Measurements from ENCODE around the gene MVB12B.

Gene MVB12B

DNA sequence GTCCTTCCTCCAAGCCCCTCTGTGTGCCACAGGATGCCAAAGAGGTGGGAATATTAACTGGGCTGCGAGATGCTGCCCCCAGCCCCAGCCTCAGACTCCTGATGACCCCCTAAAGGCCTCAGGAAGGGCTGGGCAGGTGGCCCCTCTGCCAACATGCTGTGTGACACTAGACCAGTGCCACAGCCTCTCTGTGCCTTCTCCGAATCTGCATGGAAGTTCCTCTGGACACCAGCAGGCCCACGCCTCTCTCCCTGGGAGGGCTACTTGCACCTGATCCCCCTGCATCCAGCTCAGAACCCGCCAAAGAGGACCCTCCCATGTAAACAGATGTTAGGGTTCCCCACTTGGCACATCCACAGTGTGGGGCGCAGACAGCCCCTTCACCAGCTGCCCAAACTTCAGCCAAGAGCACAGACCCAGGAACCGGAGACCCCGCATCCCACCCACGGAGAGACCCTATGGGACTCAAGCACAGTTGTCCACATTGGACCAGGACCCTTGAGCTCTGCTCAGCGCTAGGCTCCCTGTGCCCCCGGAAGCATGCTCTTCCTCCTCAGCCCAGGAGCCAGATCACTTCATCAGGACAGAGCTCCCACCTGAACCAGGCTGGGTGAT is 195.5 kb downstream of the MVB12B start:
- DNase-seq, result no peak
- intact Hi-C loops (cut with DNase I), result no loop called here

DNA sequence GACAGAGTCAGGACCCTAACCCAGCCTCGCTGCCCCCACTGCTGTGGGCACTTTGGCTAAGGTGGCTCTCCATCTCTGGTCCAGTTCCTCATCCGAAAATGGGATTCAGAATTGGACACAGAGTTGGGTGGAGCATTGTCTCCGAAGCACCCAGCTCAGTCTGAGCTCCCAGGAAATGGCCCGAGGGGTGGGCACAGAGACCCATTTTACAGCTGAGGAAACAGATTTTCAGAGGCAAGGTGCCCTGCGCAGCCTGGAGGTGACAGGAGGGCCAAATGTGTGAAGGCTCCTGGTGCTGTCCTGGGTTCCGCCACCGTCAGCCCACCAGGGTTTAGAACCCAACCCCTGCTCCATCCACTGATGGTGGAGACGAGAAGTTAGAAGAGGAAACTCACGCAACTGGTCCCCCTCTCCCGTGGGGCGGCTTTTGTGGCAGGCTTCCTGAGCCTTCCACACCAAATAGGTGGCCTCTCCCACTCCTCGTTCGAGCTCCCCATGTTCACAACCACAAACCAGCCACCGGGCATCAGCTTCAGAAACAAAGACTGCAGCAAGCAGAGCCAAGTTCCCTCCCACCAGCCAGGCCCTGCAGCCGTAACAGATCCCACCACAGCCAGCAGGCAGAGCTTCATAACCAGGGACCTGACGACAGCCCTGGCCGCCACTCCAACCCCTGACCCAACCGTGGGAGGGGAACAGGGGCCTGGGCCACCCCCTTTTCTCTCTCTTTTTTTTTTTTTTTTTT is 196.2 kb downstream of the MVB12B start:
- intact Hi-C loops (cut with DNase I), result no loop called here
- no peak for DNase-seq

DNA sequence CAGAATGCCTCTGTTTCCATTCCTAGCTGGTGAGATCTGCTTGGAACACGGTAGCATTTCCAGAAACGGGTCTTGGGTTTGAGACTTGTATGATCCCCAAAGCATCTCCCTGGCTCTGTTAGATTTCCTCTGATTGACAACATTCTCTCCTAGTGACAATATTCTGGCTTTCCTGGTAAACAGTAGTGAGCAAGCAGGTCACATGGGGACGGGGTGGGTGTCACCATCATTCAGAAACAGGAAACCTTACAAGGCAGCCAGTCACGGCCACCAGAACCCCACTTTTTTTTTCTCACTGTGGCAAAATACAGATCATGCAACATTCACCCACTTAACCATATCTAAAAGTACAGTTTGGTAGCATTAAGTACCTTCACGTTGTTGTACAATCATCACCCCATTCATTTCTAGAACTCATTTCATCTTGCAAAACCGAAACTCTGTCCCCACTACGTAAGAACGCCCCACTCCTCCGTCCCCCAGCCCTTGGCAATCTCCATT is 197.0 kb downstream of the MVB12B start:
- no peak for DNase-seq
- intact Hi-C loops (cut with DNase I), result no loop called here

DNA sequence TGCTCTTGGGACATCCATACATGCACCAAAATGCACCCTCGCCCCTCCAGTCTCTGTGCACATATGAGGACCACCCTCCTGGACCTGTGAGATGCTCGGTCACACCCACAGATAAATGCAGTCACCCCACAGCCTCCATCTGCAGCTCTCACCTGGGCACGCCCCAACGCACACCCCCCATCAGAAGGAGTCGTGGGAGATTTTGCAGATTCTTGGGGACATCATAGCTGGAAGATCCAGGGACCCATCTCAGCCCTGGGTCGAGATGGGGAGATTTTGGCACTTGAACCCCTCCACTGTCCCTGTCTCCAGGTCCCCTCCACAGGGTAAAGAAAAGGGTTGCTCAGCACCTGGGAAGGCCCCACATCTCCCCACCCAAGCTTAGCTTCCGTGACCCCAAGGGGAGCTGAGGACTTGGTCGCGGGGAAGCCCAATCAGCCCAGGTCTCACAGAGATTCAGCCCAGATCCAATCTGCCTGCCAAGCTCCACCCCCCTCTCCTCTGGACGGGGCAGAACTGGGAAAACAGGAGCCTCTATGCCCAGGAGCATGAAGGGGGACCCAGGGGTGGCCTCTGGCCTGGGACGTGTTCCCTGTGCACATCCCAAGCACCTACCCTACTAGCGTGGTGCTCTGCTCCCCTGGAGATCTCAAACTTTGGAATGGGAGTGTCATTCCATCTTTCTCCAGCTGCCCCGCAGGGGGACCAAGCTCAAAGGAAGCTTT is 197.9 kb downstream of the MVB12B start:
- no peak for DNase-seq
- intact Hi-C loops (cut with DNase I), result no loop called here

DNA sequence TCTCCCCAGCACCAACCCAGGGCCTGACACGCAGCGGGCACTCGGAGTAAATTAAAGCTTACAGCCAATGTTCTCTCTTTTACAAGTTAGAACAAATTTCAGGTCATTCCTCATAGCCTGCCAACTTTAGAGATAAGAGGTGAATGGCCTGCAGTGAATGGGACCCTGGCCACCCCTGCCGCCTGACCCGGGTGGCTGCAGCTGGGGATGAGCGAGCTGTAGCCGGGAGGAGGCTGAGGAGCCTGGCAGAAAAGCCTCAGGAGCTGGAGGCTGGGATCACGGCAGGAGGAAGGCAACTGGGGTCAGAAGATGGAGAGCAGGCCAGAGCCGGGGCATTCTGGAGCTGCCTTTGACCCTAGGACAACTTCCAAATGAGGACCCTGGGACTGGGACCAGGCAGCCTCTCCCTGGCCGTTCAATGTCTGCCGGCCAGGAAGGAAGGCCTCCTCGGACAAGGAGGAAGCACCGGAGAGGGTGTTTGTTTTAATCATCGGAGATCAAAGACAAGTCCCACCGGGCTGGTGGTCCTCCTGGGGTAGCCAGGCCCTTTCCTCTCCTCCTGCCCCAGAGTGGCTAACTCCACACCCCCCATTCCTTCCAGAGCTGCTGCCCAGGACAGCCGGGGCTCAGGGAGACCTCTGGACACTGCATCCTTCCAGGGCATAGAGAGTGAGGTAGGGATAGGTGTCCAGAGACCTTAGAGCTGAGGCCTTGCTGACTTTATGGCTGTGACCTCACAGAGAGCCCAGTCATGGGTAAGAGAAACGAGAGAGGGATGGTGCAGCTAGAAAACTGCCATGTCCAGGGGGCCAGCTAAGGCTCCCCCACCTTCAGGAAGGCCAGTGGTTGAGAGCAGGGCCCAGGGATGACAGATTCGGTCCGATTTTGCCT is 199.8 kb downstream of the MVB12B start:
- intact Hi-C loops (cut with DNase I), result no loop called here
- DNase-seq, result no peak

DNA sequence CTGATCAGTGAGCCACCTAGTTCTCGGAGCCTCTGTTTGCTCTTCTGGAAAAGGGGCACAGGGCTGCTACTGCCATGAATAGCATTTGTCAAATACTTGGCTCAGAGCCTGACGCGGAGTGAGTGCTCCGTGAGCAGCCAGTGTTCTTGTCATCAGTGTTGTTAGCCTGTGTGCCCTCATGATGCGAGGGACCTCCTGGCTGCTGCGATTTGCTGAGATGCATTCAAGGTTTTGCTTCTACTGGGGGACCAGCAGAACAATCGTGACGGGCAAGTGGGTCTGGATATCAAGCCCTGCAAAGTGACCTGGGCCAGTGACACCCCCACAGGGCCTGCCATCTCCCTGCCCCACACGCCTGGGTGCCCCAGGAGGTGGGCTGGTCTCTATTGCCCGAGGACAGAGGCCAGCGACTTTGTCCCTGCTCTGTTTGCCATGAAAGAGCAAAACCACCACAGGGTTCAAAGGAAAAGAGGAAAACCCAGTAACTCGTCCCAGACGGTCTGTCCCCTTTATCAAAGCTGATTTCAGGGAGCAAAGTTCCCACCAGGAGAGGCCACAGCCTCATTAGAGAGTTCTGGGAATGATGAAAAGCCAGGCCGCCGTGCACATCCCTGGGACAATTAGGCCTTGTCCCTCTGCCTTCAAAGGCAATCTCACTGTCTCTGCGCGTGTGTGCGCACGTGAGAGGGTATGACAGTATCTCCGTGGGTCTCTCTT is 200.6 kb downstream of the MVB12B start:
- DNase-seq, result no peak
- intact Hi-C loops (cut with DNase I), result no loop called here

DNA sequence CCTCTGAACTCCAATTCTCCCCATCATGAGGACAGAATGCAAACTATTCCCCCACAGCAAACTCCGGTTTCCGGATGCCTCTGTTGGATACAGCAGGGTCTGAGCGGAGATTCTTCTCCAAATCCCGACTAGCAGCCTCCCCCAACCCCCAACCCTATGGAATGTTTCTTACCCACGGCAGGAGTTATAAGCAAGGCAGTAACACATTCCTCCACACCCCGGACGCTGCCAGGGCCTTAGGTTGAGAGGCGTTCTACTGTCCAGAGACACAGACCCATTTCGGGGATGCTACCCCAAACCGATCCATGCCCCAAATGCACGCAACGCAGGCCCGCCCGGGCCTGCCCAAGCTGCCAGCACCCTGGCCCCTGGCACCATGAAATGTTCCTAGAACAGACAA is 201.5 kb downstream of the MVB12B start:
- intact Hi-C loops (cut with DNase I), result no loop called here
- no peak for DNase-seq

DNA sequence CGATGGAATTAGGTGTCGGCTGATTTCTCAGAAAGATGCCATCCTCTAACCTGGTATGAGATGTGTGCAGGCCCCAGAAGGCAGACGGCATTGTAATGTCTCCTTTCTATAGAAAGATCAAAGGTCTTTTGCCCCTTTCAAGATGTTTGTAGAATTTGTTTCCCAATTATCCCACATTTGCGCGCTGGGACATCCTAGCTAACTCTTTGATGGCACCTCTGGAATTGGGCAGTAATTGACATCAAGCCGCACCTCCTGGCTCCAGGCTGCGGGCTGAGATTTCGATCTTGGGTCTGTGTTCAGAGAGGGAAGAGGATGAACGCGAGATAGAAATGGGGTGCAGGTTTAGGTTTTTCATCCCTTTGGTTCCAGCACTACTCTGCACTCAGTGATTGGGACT is 202.3 kb downstream of the MVB12B start:
- DNase-seq, result no peak
- intact Hi-C loops (cut with DNase I), result no loop called here

DNA sequence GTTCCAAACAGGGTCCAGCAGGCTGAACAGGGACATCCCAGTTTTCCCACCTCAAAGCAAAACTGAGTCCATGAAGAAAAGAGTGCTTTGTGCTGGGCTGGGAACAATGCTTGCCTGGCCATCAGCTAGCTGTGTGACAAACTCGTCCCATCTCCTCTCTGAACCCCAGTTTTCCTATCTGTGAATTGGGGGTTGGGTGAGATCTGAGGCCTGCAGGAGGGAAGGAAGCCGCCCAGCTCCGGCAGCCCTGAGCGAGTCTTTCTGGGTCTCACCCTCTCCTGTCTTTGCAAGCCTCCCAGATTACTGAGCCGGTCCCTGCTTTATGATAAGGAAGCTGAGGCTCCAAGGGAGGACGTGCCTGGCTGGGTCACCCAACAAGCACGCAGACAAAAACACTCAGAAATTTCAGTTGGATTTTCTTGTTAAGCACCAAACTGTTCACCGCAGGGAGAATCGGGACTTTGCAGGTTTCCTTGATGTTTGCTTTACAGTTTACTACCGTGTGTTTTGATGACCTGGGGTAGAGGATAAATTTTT is 204.5 kb downstream of the MVB12B start:
- no peak for DNase-seq
- intact Hi-C loops (cut with DNase I), result no loop called here

DNA sequence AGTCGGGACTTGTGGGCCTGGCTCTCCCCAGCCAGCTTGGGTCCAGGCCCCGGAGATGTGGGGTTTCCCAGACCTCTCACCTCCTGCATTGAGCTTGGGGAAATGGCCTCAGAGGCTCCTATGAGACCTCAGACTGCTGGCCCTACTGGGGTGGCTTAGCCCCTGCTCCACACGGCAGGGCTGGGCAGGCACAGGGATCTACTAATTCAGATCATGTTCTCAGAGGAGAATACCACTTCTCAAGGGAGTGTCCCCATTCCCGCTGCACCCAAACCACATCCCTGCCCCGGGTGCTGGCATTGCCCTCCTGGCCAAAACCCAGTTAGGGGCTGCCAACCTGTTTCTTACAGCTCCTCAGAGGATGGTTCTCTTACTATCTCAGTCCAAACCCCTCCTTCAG is 205.0 kb downstream of the MVB12B start:
- intact Hi-C loops (cut with DNase I), result no loop called here
- no peak for DNase-seq

DNA sequence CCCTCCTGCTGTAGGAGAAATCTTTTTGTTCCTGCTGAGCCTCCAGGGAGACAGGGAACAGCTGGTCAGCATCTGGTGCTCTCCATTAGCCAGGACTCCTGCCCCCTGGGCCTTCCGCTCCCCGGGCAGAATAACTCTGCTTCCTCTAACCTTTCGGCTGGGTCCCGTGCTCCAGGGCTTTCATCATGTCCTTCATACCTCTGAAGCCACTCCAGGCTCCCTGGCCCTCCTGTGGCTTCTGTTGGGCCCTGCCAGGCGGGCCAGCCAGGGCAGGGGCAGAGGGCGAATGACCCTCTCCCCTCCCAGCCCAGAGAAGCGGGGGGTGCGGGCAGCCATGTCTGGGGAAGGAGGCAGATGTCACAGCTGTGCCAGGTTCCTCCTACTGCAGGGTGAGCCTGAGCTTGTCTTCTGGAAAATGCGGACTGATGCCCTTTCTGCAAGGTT is 205.4 kb downstream of the MVB12B start:
- intact Hi-C loops (cut with DNase I), result no loop called here
- DNase-seq, result no peak

DNA sequence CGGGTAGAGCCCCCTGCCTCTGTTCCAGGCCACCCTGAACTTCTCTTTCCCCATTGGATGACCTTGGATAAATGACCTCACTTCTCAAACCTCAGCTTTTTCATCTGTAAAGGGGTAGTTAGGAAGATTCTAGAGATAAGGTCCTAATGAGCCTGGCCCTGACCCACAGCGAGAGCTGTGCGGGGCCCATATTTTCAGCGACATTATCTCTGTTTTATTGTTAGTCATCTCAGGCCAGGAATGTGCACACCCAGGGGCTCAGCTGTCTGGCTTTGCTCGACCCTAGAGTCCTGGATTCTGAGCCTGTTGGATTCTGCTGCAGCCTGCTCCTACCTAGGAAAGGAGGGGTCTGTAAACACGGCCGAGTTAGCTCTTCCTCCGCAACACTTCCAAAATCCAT is 205.9 kb downstream of the MVB12B start:
- intact Hi-C loops (cut with DNase I), result no loop called here
- DNase-seq, result no peak

DNA sequence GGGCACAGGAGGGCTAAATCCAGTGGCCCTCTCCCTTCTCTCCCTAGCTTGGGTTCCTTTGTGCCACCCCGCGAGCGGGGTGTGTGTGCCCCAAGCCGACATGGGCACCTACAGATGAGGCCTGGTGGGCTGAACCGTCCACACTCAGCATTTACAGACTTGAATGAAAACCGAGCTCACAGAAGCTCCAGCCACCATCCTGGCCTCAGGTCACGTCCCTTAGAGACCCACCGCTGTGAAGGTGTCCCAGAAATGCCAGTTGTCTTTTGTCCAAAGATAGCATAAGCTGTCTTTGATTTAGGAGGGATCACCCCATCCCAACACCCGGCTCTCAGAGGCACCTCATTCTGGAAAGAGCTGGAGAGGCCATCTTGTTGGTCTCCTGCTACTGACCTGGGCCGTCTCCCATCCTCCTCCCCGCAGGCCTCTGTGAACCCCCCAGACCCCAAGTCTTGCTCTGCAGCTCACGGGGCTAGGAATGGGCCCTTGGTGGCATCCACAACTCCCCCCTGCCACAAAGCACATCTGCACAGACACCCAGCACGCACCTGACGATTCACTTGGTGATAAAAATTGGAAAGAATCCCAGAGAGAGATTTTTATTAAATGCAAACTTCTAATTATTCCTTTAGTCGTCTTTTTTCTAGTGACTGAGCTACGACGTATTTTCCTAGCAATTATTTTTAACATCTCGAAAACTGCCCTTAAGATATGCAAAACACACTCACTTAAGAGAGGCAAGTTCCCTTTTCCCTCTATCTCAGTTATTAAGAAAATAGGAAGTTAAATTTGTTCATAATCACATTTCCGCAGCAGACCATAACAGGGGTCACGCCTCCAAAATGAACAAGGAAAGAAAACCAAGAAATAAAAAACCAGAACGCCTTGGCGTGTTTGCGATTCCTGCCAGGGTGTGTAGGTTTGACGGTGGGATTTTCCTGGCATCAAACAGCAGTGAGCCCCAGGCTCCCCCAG is 206.6 kb downstream of the MVB12B start:
- DNase-seq, result no peak
- intact Hi-C loops (cut with DNase I), result no loop called here

DNA sequence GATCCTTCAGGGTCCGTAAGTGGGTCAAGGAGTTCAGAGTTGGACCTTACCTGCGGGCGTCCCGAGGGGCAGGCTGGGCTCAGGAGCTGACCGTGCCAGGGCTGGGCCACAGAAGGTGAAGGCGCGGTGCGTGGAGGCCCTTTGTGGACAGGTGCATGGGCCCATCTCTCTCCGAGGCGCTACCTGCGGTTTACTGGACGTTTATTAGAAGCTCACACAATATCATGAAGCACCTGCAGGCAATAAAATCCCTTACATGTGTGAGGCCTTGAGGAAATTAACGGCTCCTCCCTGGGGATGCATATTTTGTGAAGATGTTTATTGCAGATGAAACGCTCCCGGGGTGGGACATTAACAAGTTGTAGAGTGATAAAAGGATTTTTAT is 207.3 kb downstream of the MVB12B start:
- intact Hi-C loops (cut with DNase I), result no loop called here
- no peak for DNase-seq

DNA sequence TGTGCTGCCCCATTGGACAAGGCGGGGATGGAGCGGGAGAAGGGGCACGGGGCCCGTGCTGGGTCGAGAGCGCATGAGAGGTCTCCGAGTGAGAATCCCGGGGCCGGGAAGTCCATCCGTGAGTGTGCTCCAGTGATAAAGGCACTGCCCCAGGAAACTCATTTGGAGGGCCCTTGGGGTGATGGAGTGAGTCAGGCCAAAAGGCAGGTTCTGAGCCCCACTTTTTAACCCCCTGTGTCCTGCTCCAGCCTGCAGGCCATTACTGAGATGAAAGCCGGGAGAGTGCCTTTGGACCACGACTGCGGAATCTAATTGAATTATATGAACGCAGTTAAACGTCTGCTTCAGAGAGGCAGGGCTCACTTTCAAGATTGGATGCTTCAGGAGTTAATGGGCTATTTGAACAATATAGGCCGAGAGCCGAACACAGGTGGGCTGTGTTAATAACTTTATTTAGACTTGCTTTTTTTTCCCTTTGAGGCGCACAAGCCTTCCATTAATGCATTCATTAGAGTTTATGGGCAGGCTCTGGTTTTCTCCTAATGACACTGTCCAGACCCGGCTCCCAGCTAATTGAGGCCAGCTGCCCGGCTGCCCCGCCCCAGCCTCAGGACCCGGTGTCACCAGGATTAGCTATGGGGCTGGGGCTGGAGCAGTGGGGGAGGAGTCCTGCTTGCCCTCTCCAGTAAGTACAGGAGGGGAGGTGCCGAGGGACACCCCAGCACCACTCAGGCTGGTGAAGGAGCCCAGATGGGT is 208.0 kb downstream of the MVB12B start:
- intact Hi-C loops (cut with DNase I), result no loop called here
- DNase-seq, result no peak

DNA sequence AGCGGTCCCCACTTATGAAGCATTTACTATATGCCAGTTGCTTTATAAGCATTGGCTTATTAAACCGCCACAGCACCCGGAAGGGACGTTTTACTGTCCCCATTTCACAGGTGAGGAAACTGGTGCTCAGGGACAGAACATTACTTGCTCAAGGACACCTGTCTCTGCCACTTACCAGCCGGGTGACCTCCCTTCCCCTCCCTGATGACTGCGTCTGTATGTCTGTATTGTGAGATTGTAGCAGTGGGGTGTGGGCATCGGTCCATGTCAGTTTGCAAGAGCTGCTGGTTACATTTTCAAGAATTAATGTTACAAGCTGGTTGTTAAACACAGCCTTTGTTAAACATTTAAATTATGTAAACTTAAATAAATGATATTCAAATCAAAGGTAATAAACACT is 209.5 kb downstream of the MVB12B start:
- no peak for DNase-seq
- intact Hi-C loops (cut with DNase I), result no loop called here
